ACC112 (cell line): ENCODE measurements around the gene DACH1.

Experiments used
- H2AFZ ChIP-seq: fragments of 200-600 bp; sonication (generic); one replicate; pipeline ENCODE4 v1.6.0; 2017; ENCODE audit warnings: antibody characterized with exemption, low read length; ENCODE audit not compliant: unreplicated experiment
- H3K27ac ChIP-seq: fragments of 200-600 bp; sonication (generic); 2 replicates; pipeline ENCODE4 v1.5.1; 2014; ENCODE audit warnings: low read depth, mild to moderate bottlenecking, antibody characterized with exemption, low read length, moderate library complexity
- H3K27me3 ChIP-seq: fragments of 200-600 bp; sonication (generic); 2 replicates; pipeline ENCODE4 v1.6.1; 2014; ENCODE audit warnings: mild to moderate bottlenecking, antibody characterized with exemption, low read length, moderate library complexity, mixed read lengths; ENCODE audit not compliant: insufficient read depth
- H3K36me3 ChIP-seq: fragments of 200-600 bp; sonication (generic); 2 replicates; pipeline ENCODE4 v1.6.1; 2016; ENCODE audit warnings: mild to moderate bottlenecking, antibody characterized with exemption, low read length, moderate library complexity, mixed read lengths; ENCODE audit not compliant: insufficient read depth
- H3K4me1 ChIP-seq: fragments of 200-600 bp; sonication (generic); one replicate; pipeline ENCODE4 v1.6.1; 2016; ENCODE audit warnings: low read length, mixed read lengths; ENCODE audit not compliant: insufficient read depth, unreplicated experiment, control insufficient read depth
- H3K4me3 ChIP-seq: fragments of 200-600 bp; sonication (generic); 2 replicates; pipeline ENCODE4 v1.5.1; 2014; ENCODE audit warnings: mild to moderate bottlenecking, low read depth, low read length
- H3K79me2 ChIP-seq: fragments of 200-600 bp; sonication (generic); one replicate; pipeline ENCODE4 v1.6.0; 2016; ENCODE audit warnings: low read length; ENCODE audit not compliant: control insufficient read depth, unreplicated experiment, insufficient read depth

The DACH1 gene

DNA sequence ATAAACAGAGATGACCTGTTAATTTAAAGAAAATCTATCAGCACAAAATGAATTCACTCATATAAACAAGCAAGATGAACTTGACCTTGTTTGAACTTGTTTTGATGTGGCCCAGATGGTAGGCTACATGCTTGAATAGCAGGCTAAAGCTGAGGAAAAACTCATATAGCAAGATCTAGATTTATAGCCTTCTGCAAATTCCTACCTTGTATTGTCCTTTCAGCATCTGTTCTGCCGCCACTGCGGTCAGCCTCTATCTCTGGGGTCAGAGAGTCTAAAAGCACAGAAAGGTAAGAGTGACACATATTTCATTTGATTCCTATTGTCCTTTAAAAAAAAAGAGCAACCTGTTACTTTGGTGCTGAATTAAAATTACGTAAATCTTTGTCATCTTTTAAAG, 392.1 kb downstream of the DACH1 start:
- no peaks in the 10 kb centered on the region for H3K27me3 ChIP-seq
- no peak overlapping the region for H2AFZ ChIP-seq
- H3K27ac ChIP-seq, result no peak overlapping the region
- no peaks in the 10 kb centered on the region for H3K4me1 ChIP-seq
- H3K79me2 ChIP-seq, result no peaks in the 10 kb centered on the region
- no peaks in the 10 kb centered on the region for H3K36me3 ChIP-seq
- no peak overlapping the region for H3K4me3 ChIP-seq

GRCh38 chr13:71469626-71470025, 397.4 kb downstream of the DACH1 start:
- Histone ChIP-seq H2AFZ (no peak overlapping the region), H3K27ac (no peak overlapping the region), H3K36me3 (no peaks in the 10 kb centered on the region), H3K4me1 (no peaks in the 10 kb centered on the region), H3K27me3 (no peaks in the 10 kb centered on the region), H3K79me2 (no peaks in the 10 kb centered on the region), H3K4me3 (no peak overlapping the region)

DNA sequence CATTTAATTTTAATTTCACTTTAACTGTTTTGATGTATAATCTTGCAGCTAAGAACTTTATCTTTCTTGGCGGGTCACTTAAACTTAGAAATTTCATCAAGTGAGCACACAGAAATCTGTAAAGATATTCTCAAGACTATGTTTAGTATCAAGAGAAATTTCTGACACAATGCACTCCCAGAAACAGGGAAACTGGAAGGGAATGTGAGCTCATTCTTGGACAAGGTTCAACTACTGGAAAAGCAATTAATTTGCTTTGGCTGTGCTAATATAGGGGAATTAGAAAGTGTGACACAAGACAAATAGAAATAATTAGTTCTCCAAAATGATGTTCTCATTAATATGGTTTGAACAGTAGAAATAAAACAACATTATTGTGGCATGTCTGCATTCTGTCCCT, 402.3 kb downstream of the DACH1 start:
- H3K4me1 ChIP-seq, result no peaks in the 10 kb centered on the region
- no peaks in the 10 kb centered on the region for H3K79me2 ChIP-seq
- no peaks in the 10 kb centered on the region for H3K36me3 ChIP-seq
- no peak overlapping the region for H3K4me3 ChIP-seq
- H3K27ac ChIP-seq, result no peak overlapping the region
- no peak overlapping the region for H2AFZ ChIP-seq
- H3K27me3 ChIP-seq, result no peaks in the 10 kb centered on the region

DNA sequence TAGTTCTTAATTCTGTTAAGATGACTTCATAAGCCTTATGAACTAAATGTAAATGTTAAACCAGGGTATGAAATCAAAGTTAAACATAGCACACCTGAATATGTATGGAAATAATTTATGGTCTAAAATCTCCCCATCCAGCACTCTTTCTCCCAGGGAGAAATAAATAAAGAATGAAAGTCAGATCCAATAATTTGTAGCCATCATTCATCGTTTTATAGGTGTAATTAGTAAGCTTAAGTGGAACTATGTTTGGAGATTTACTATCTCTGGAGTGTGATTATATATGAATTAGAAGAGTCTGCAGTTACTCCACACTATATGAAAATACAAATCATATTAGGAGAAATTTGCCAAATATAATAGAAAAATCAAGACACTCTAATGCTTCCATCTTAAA, 405.1 kb downstream of the DACH1 start:
- Histone ChIP-seq H3K4me3 (no peak overlapping the region), H3K36me3 (no peaks in the 10 kb centered on the region), H2AFZ (no peak overlapping the region), H3K27ac (no peak overlapping the region), H3K4me1 (no peaks in the 10 kb centered on the region), H3K27me3 (no peaks in the 10 kb centered on the region), H3K79me2 (no peaks in the 10 kb centered on the region)

- H3K27ac ChIP-seq, result no peak overlapping the region
- no peaks in the 10 kb centered on the region for H3K27me3 ChIP-seq
- no peak overlapping the region for H2AFZ ChIP-seq
- H3K36me3 ChIP-seq, result no peaks in the 10 kb centered on the region
- no peaks in the 10 kb centered on the region for H3K4me1 ChIP-seq
- no peaks in the 10 kb centered on the region for H3K79me2 ChIP-seq
- H3K4me3 ChIP-seq, result no peak overlapping the region
Measured at GRCh38 chr13:71460211-71460610, 406.8 kb downstream of the DACH1 start.

- no peaks in the 10 kb centered on the region for H3K4me1 ChIP-seq
- no peaks in the 10 kb centered on the region for H3K79me2 ChIP-seq
Measured at GRCh38 chr13:71459708-71460107, 407.3 kb downstream of the DACH1 start.

GRCh38 chr13:71457645-71458044, 409.4 kb downstream of the DACH1 start:
- H3K79me2 ChIP-seq, result no peaks in the 10 kb centered on the region
- no peak overlapping the region for H3K4me3 ChIP-seq
- H3K27ac ChIP-seq, result no peak overlapping the region
- H3K4me1 ChIP-seq, result no peaks in the 10 kb centered on the region
- no peak overlapping the region for H2AFZ ChIP-seq
- H3K27me3 ChIP-seq, result no peaks in the 10 kb centered on the region
- H3K36me3 ChIP-seq, result no peaks in the 10 kb centered on the region

More at GRCh38 chr13:71459708-71460107, 407.3 kb downstream of the DACH1 start:
- Histone ChIP-seq H3K4me3 (no peak overlapping the region), H2AFZ (no peak overlapping the region), H3K27ac (no peak overlapping the region), H3K27me3 (no peaks in the 10 kb centered on the region), H3K36me3 (no peaks in the 10 kb centered on the region)

GRCh38 chr13:71456136-71456535, 410.9 kb downstream of the DACH1 start:
- H3K79me2 ChIP-seq, result no peaks in the 10 kb centered on the region
- no peaks in the 10 kb centered on the region for H3K36me3 ChIP-seq
- no peaks in the 10 kb centered on the region for H3K27me3 ChIP-seq
- no peak overlapping the region for H2AFZ ChIP-seq
- no peak overlapping the region for H3K4me3 ChIP-seq
- no peak overlapping the region for H3K27ac ChIP-seq
- no peaks in the 10 kb centered on the region for H3K4me1 ChIP-seq

GRCh38 chr13:71454509-71454908, 412.5 kb downstream of the DACH1 start:
- H3K27ac ChIP-seq, result no peak overlapping the region
- H3K27me3 ChIP-seq, result no peaks in the 10 kb centered on the region
- no peaks in the 10 kb centered on the region for H3K36me3 ChIP-seq
- H3K79me2 ChIP-seq, result no peaks in the 10 kb centered on the region
- no peak overlapping the region for H2AFZ ChIP-seq
- H3K4me3 ChIP-seq, result no peak overlapping the region
- H3K4me1 ChIP-seq, result no peaks in the 10 kb centered on the region

DNA sequence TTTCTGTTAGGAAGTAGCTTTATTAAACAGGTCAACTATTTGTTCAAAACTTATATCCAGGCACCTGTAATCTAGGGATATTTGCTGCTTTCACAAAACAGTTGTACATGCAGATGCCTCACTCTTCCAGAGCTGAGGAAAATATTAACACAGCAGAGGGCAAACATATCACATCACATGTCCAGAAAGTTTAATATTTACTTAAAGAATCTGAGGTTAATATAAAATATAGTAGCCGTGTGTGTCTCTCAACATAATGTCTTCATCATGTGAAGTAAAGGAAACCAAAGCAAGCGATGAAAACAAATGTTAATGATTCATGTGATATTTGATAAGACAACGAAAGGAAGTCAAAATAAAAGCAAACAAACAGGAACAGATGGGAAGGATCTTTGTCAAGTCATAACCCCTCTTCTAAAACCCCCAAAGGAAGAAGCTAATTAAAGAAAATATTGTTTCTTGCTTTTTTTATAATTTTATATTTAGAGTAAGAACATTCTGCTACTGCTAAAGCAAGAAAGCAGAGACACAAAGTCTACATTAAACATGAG, 418.8 kb downstream of the DACH1 start:
- no peaks in the 10 kb centered on the region for H3K36me3 ChIP-seq
- no peak overlapping the region for H3K27ac ChIP-seq
- no peaks in the 10 kb centered on the region for H3K79me2 ChIP-seq
- no peak overlapping the region for H2AFZ ChIP-seq
- H3K4me3 ChIP-seq, result no peak overlapping the region
- no peaks in the 10 kb centered on the region for H3K4me1 ChIP-seq
- no peaks in the 10 kb centered on the region for H3K27me3 ChIP-seq

GRCh38 chr13:71437704-71438103, 429.3 kb downstream of the DACH1 start:
- Histone ChIP-seq H3K27ac (no peak overlapping the region), H3K4me3 (no peak overlapping the region)

More at GRCh38 chr13:71437704-71438103, 429.3 kb downstream of the DACH1 start:
- Histone ChIP-seq H3K36me3 (no peaks in the 10 kb centered on the region), H3K79me2 (no peaks in the 10 kb centered on the region), H2AFZ (no peak overlapping the region), H3K4me1 (no peaks in the 10 kb centered on the region), H3K27me3 (no peaks in the 10 kb centered on the region)
